ENCODE data around the gene LYSMD2.
"Not testable (repeated sequence)": the region's sequence is repeated elsewhere in the genome, so short reads cannot be mapped to it uniquely, and the experiment has no call there.

Gene LYSMD2, protein sequence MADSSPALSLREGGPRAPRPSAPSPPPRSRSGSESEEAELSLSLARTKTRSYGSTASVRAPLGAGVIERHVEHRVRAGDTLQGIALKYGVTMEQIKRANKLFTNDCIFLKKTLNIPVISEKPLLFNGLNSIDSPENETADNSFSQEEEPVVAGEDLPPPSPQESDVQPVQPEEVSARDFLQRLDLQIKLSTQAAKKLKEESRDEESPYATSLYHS

DNA sequence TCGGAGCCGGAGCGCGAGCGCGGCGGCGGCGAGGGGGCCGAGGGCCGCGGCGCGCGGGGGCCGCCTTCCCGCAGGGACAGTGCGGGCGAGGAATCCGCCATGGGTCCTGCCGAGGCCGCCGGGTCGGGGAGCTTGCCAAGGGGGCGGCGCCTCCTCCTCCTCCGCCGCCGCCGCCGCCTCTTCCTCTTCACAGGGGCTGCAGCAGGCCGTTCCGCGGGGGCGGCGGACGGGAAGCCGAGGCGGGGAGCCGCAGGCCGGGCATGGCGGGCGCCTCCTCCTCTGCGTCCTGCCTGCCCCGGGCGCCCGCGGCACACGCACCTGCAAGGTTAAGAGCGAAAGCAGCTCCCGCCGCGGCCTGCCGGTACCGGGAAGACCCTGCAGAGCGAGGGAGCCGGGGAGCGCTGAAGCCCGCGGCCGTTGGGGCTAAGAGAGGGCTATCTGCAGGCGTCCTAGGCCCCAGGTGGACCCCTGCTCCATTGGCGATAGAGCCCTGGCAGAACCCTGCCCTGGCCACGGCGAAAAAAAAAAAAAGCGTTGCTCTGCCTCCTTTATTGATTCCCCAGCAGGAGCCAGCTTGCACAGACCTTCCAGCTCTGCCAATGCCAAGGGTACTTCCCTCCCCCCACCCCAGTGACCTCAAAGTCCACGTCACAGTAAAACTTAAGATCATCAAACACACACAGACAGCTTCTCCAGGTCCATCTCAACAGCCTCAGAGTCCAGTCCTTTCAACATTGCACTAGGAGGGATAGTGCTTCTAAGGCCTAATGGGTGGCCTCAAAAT, at the start of gene LYSMD2:
Gene LYSMD2, minus strand, starts transcription at position 134 of the 784 bp plus-strand sequence. Its CDS starts 33 bp downstream, at position 101.
- DNase-seq, result no peak

DNA sequence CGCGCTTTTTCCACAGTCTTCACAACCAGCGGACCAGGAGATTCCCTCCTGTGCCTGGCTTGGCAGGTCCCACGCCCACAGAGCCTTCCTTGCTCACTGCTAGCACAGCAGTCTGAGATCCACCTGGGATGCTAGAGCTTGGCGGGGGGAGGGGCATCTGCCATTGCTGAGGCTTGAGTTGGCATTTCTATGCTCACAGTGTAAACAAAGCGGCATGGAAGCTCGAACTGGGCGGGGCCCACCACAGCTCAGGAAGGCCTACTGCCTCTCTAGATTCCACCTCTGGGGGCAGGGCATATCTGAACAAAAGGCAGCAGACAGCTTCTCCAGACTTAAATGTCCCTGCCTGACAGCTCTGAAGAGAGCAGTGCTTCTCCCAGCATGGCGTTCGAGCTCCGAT, 49.7 kb upstream of the LYSMD2 start:
- not testable (repeated sequence) for DNase-seq

DNA sequence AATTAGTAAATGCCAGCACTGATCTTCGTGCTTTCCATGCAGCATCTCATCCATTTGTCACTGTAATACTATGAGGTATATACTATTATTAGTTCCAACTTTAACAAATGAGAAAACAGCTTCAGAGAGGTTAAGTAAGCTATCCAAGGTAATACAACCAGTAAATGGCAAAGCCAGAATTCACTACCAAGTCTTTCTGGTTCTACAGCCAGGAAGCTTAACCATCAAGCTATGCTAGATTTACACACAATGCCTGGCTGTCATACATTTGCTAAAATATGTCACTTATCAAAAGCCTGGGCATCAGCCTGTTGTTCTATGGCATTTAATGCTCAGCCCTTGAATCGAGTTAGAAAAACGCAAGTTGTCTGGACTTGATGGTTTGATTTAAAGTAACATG, 46.5 kb upstream of the LYSMD2 start:
- DNase-seq, result no peak

DNA sequence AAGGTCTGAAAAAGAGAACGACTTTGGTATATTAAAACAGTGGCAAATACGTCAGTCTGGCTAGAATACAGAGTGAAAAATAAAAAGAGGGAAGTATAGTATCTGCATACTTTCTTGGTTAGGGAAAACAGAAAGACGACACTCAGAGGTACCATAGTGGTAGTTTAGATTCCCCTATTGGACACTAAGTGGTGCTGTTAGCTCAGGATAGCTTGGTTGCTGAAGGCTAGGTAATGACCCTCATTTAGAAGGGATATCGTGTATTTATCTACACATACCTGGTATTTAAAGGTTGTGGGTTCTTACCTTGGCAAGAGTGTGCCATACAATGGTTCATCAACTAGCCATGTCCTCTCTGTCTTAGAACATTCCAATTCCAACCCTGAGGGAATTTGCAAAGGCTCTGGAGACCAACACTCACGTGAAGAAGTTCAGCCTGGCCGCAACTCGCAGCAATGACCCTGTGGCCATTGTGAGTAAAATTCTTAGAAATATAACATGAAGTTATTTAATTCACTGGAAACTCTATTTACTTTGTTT, 45.0 kb upstream of the LYSMD2 start:
- no peak for DNase-seq

DNA sequence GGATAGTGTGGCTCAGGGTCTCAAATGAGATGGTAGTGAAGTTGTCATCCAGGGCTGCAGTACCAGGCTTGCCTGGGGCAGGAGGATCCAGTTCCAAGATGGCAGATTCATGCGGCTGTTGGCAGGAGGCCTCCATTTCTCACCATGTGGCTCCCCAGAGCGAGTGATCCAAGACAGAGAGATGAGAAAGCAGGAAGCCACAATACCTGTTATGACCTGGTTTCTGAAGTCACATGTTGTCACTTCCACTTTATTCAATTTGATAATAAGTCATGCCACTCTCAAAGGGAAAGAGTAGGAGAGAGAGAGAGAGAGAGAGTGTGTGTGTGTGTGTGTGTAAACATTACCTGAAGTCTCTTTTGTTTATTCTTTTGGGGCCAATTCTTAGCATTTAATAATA, 44.1 kb upstream of the LYSMD2 start:
- no peak for DNase-seq

DNA sequence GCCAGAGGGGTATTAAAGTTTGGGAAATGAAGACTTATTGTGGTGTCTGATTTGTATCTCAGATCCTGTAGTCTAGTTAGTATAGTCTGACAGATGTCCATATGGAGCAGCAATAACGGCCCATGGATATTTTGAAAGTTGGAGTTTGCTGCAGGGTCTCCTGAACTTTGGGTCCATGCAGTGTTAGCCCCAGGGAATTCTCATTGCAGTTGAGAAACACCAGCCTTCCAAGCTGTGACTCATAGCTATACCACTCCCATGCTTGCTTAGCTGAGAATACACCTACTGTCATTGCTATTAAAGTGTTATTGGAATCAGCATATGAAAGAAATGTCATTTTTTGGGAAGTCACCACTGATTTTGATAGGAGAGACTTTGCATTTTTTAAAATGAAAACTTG, 43.2 kb upstream of the LYSMD2 start:
- no peak for DNase-seq

DNA sequence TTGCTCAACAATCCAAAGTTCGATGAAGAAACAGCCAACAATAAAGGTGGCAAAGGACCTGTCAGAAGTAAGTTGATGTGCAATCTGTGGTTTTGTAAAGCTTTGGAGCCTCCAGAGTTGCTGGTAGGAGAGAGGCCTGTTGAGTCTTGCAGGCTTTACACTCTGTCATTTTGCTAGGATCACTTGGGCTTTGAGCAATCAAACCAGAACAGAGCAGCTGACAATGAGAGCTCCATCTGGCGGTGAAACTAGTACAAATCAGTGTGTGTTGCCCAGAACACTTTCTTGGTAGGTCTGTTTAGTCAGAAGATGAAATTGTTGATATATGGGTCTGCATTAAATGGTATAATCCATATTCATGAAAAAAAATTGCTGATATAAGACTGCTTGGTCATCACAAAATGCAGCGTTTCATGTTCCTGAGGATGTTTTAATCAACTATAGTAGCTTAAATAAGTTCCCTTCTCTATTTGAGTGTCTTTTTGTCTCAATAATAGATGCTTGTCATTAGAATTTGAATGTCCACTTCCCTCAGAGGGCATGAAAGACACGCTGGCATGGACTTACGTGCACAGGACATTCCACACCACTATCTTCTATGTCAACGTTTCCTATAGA, 39.6 kb upstream of the LYSMD2 start:
- no peak for DNase-seq

DNA sequence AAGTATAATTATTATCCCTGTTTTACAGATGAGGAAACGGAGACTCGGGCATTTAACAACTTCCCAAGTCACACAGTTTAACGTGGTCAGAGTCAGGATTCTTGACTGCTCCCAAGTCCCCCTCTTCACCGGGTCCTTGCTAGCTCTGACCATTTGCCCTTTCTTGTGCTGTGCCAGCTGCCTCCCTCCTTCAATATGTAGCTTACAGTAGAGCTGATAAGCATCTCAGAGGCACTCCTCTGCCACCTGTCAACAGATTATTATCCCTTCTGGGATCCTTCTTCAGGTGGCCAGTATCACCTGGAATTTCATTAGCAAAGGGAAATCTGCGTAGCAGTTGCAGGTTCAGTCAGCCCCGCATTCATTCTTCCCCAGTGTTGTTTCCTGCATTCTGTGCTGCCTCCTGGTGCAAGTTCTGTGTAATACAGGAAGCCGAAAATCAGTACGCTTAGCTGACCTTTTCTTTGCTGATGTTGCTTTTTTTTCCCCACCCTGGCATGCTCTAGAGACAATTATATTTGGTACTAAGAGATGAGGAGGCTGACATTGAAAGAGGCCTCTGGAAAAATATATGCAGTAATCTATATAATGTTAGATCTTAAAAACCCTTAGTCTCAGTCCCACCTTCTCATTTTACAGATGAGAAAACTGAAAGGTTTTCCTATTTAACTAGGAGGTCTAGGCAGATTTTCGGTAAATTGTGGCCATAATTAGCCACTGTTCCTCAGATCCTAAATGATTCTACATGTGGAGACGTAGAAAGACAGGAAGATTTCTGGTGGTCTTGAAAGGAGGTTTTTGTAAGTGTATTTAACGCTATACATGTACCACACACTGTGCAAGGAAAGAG, 38.7 kb upstream of the LYSMD2 start:
- no peak for DNase-seq

DNA sequence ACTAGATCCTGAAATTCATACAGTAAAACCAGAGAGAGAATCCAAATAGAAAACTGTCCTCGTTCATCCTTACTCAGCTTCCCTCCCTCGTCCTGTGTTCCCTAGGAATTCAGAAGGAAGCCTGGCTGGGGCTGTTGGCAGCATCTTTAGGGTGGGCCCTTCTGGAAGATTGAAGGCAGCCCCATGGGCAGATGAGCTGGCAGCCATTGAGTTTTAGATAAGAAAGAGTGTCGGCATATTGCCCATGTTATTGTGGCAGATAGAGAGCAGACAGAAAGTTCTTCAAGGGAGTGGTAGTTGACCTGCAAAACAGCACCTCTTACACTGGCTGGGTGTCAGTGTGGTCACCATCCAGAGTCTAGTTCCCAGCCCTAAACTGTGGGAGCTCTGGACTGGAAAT, 37.5 kb upstream of the LYSMD2 start:
- no peak for DNase-seq

DNA sequence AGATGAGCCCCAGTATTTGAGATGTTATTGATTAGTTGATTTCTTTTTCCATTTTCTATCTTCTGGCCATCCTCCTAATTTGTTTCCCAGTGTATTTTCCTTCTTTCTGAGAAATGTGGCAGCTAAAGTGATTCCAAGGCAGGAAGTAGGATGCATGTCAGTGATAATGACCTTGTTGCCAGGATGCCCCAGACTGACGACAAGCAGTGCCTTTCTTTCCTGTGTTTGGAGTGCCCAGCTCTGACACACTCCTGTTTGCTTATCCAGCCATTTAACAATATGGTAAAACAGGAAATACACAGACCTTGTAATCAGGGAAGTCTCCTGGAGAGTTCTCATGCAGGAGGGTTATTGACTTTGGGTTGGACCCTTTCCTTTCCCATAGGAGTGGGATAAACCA, 34.3 kb upstream of the LYSMD2 start:
- no peak for DNase-seq

DNA sequence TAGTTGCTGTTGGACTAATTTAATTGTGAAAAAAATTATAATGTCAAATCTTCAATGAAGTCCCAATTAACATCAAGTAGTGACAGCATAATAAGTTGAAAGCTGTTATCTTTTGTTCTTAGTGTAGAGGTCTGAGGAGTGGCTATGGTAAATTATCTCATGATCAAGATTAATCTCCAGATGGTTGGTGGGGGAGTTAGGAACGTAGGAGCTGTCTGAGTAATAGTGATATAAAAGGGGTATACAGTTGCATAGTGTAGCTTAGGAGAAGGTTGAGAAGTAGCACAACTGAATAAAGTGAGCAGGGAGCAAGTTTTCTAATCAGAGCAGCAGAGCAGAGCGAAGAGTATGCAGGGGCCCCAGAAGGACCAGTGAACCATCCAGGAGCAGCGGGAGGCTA, 33.4 kb upstream of the LYSMD2 start:
- DNase-seq, result no peak

DNA sequence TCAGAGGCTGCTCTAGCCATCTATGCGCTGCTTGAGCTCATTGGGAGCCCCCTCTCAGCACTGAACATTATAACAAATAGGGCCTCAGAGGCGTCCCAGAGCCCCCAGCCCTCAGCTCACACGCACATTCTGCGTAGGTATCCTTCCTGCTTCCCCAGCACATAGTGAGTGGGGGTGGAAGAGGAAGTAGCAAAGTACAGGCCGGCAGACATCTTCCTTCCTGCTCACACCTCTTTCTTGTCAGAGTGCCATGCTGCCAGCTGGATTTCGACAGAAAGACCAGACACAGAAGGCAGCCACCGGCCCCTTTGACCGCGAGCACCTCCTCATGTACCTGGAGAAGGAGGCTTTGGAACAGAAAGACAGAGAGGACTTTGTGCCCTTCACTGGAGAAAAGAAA, 30.6 kb upstream of the LYSMD2 start:
- no peak for DNase-seq

DNA sequence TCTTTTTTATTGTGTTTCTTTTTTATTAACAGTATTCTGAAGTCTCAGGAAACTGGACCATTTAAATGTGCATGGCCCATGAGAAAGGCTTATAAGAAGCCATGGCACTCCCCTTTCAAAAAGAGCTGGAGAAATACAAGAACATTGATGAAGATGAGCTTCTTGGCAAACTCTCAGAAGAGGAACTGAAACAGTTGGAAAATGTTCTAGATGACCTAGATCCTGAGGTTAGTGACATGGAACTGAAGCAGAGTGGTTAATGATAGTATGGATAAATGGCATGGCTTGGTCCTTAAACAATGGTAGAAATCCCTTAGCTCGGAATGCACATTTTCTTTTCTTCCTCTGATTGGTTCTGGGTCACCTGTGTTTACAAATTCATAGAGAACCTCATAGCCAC, 28.9 kb upstream of the LYSMD2 start:
- DNase-seq, result no peak

DNA sequence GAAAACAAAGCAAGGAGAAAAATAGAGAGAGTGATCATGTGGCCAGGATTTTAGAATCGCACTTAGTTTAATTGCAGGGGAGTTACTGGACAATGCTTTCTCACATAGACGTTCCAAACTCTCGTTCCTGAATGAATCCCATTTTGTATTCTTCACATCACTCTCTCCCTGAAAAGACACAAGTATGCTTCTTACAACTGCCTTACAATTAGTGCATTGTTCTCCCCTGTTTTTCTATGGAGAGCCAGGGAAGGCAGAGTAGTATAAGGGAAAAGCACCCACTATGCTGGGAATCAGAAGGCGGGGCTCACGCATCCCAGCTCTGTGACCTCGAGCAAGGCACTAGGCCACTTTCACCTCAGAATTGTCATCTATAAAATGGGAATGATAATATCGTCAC, 28.3 kb upstream of the LYSMD2 start:
- DNase-seq, result no peak

DNA sequence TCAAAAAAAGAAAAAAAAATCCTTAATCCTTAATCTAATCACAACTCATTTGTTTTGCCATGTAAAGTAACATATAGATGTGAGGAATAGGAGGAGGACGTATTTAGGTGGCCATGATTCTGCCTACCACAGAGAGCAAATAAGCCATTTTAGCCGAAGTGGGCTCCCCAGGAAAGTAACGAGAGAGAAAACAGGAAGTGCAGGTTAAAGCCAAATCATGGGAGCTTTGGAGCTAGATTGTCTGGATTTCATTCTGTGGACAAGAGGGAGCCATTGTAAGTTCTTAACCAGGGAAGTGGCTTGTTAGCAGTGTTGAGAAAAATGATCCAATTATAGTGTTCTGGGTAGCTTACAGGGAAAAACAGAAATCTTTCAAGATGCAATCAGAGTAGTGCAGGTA, 23.4 kb upstream of the LYSMD2 start:
- no peak for DNase-seq

DNA sequence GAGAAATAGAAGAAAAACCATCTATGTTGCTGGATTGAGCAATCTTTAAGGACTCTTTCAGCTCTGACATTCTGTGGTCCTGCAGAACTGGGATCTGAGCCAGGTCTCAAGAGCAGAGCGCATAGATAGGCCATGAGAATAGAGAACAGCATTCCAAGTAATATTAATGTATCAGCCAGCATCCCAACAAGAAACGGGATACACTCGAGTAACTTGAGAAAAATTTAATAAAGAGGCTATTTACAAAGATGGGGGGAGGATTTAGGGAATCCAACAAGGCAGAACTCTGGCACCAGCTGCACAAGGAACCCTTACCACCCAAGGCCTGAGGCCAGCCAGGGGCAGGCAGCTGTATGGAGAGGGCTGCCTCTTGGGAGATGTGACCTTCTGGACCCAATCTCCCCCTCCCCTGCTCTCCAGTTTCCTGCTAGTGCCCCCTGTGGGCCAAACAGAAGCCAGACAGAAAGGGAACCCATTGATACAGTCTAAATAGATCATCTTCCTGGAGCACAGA, 22.2 kb upstream of the LYSMD2 start:
- DNase-seq, result no peak

DNA sequence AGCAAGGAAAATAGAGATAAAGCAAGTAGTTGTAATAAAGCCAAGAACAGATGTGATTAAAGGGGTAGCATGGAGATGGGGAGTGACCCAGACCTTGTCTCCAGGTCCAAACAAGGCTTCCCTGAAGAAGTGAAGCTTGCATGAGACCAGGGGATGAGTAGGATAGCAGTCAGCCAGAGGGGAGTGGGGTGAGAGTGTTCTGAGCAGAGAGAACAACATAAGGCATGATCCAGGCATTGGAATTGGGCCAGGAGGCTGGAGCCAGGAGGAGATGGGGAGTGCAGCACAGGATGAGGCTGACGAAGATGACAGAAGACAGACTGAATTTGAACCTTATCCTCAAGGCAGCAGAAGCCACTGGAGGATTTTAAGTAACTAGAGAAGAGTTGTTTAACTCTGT, 21.2 kb upstream of the LYSMD2 start:
- no peak for DNase-seq

DNA sequence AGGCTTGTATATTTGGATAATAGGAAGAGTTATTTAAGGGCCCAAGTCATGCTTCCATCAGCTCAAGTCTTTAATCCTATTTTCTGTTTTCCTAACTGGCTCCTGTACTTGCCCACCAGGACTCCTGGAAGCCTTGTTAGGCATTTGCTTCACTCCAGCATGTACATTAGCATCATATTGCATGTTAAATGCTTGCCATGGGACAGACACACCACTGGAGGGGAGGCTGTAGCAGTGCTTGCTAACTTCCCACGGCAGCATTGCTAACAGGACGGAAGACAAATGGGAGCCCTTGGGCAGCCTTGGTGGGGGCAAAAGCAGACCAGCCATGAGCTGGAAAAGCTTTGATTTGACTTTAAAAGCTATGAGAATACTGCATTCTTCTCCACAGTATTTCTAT, 20.0 kb upstream of the LYSMD2 start:
- DNase-seq, result no peak

DNA sequence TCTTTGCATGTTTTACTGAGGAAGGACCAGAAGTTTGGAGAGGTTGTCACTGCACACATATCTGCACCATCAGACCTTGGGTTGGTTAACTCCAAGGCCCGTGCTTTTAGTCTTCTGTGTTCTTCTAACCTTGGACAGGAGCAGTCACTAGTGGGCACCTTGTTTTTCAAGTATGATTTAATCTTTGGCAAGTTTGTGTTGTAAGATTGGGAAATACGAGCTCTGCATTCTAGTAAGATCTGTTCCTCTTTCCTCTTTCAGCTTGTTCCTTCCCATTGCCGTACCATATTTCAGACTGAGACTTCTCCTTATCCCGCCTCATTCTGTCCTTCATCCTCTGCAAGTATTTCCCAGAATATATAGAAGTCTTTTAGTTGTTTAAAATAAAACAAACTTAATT, 19.0 kb upstream of the LYSMD2 start:
- DNase-seq, result no peak

DNA sequence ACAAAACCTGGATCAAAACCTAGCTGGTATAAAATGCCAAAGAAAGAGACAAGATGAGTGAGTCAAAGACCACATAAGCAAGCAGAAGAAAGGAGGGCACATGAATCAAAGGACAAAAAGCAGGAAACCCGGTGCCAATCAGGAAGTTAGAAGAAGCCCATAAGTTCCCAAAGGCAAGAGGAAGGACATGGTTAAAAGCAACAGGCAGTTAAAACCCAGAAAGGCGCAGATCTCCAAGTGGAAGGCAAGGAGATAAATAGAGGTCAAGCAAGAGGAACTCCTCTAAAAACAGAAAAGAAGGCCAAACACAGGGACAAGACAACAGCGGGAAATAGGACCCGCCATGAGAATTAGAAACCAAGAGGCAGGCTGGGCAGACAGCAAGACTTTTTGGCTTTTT, 18.3 kb upstream of the LYSMD2 start:
- DNase-seq, result no peak

DNA sequence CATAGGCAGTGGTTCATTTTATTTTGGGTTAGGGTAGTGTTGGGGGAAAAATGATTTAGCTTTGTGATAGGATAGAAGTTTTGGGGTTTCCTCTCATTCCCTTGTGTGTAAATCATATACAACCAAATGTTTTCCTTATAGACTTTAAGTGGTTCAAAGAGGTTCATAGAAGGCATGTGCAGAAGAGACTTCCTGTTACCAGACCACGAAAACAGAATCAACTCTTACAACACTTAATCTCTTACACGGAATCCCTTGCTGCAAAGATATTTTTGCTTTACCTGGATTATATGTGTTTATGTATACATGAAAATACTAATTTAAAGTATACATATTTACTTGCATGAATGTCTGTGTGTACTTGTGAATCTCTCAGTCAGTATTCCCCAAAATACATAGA, 16.8 kb upstream of the LYSMD2 start:
- no peak for DNase-seq

DNA sequence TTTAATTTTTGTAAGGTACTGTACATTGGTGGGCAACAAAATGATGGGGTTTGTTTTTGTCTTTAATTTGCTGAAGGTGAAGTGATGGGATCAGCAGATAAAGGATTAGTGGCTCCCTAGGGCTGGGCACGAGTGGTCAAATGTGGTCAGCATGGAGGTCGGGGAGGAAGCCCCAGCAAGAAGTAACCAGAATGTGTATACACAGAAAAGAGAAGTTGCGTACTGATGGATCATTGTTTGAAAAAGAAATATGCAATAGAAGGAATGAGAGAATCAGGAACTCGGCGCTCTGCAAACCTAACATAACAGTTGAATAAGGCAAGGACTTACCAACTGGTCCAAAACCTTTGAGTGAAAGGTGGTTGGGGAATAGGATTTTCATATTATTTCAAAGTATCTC, 15.4 kb upstream of the LYSMD2 start:
- DNase-seq, result no peak

Measured in NCI-H1930 (cell line).